ENCODE measurements around the gene MRPS12. TPM values are rescaled to one million over a fixed set of nuclear protein-coding genes. Genes with fewer than 3 reads are reported as not detected.

Gene MRPS12
- total RNA-seq, 1 experiment from 2014 or later: 88.0 TPM

DNA sequence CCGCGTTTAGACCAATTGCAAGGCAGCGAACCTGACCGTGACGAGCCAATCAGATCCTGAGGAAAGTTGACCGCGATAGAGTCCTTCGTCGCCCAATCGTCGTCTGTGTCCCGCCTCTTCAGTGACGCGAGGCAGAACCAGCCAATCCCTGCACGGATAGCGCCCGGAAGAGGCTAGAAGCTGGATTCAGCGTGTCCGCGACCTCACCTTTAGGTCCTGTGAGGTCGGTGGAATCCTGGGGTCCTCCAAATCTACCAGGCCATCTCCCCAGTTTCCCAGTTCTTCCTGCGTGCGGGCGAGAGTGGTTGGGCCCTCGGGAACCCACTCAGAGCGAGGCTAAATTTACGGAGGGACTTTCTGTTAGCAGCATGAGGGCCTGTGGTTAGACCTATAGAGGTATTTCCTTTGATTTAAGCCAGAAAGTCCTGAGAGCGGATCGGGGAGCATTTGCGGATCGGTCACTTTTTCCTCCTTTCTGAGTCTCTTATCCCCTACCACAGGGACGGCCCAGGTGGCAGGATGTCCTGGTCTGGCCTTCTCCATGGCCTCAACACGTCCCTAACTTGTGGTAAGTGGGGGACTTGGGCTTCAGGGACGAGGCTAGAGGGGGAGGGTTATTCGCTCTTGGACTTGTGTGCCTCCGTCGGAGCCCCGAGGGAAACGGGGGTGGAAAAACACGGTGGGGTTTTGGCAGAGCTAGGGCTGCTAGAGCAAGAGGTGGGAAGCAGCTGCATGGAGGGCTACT, at the start of gene MRPS12 (continued):
- TF ChIP-seq, protein P1, sequence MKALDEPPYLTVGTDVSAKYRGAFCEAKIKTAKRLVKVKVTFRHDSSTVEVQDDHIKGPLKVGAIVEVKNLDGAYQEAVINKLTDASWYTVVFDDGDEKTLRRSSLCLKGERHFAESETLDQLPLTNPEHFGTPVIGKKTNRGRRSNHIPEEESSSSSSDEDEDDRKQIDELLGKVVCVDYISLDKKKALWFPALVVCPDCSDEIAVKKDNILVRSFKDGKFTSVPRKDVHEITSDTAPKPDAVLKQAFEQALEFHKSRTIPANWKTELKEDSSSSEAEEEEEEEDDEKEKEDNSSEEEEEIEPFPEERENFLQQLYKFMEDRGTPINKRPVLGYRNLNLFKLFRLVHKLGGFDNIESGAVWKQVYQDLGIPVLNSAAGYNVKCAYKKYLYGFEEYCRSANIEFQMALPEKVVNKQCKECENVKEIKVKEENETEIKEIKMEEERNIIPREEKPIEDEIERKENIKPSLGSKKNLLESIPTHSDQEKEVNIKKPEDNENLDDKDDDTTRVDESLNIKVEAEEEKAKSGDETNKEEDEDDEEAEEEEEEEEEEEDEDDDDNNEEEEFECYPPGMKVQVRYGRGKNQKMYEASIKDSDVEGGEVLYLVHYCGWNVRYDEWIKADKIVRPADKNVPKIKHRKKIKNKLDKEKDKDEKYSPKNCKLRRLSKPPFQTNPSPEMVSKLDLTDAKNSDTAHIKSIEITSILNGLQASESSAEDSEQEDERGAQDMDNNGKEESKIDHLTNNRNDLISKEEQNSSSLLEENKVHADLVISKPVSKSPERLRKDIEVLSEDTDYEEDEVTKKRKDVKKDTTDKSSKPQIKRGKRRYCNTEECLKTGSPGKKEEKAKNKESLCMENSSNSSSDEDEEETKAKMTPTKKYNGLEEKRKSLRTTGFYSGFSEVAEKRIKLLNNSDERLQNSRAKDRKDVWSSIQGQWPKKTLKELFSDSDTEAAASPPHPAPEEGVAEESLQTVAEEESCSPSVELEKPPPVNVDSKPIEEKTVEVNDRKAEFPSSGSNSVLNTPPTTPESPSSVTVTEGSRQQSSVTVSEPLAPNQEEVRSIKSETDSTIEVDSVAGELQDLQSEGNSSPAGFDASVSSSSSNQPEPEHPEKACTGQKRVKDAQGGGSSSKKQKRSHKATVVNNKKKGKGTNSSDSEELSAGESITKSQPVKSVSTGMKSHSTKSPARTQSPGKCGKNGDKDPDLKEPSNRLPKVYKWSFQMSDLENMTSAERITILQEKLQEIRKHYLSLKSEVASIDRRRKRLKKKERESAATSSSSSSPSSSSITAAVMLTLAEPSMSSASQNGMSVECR (CRISPR knock-in tag; IDR thresholded peaks at IDR 0.05; ENCODE audit: borderline replicate concordance): 0 out of 2 replicates have a peak, but pooled peaks have one; percentile 67
- TF ChIP-seq, protein P2, sequence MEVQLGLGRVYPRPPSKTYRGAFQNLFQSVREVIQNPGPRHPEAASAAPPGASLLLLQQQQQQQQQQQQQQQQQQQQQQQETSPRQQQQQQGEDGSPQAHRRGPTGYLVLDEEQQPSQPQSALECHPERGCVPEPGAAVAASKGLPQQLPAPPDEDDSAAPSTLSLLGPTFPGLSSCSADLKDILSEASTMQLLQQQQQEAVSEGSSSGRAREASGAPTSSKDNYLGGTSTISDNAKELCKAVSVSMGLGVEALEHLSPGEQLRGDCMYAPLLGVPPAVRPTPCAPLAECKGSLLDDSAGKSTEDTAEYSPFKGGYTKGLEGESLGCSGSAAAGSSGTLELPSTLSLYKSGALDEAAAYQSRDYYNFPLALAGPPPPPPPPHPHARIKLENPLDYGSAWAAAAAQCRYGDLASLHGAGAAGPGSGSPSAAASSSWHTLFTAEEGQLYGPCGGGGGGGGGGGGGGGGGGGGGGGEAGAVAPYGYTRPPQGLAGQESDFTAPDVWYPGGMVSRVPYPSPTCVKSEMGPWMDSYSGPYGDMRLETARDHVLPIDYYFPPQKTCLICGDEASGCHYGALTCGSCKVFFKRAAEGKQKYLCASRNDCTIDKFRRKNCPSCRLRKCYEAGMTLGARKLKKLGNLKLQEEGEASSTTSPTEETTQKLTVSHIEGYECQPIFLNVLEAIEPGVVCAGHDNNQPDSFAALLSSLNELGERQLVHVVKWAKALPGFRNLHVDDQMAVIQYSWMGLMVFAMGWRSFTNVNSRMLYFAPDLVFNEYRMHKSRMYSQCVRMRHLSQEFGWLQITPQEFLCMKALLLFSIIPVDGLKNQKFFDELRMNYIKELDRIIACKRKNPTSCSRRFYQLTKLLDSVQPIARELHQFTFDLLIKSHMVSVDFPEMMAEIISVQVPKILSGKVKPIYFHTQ (CRISPR knock-in tag; IDR thresholded peaks at IDR 0.05): no peak
- TF ChIP-seq ZNF232 (CRISPR knock-in tag; IDR thresholded peaks at IDR 0.05): no peak
- no peak for TF ChIP-seq ZNF317 (CRISPR knock-in tag; IDR thresholded peaks at IDR 0.05; ENCODE audit: borderline replicate concordance, low read depth)
- TF ChIP-seq SP1 (CRISPR knock-in tag; conservative IDR thresholded peaks at IDR 0.05): peak; percentile 55; the same call in 1 of the 2 replicates
- TF ChIP-seq PRRX2 (CRISPR knock-in tag; IDR thresholded peaks at IDR 0.05): no peak
- TF ChIP-seq, protein P3, sequence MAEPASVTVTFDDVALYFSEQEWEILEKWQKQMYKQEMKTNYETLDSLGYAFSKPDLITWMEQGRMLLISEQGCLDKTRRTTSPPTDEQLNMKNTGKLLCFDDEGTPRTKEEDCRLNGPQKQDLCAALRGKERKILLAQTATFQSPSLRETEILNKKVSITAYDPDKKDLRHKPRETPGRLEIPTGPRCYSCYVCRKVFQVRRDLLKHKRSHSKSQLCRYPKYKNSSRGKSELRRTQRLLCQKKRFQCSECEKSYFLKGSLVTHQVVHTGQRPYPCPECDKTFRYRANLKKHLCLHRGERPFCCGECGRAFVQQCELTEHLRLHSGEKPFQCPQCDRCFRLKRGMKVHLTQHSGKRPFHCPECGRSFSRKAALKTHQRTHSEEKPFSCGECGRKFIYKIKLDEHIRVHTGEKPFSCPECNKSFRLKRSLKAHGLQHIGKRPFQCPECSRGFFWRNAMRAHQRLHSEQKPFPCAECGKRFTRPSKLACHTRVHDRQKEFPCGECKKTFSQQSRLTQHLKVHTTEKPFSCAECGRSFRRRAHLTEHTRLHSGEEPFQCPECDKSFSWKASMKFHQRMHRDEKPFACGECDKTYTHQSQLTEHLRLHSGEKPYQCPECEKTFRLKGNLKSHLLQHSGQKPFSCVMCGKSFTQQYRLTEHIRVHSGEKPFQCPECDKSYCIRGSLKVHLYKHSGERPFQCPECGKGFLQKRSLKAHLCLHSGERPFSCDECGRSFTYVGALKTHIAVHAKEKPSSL (CRISPR knock-in tag; conservative IDR thresholded peaks at IDR 0.05): no peak
- TF ChIP-seq, protein P4, sequence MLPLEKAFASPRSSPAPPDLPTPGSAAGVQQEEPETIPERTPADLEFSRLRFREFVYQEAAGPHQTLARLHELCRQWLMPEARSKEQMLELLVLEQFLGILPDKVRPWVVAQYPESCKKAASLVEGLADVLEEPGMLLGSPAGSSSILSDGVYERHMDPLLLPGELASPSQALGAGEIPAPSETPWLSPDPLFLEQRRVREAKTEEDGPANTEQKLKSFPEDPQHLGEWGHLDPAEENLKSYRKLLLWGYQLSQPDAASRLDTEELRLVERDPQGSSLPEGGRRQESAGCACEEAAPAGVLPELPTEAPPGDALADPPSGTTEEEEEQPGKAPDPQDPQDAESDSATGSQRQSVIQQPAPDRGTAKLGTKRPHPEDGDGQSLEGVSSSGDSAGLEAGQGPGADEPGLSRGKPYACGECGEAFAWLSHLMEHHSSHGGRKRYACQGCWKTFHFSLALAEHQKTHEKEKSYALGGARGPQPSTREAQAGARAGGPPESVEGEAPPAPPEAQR (CRISPR knock-in tag; IDR thresholded peaks at IDR 0.05): no peak
- TF ChIP-seq, protein P5, sequence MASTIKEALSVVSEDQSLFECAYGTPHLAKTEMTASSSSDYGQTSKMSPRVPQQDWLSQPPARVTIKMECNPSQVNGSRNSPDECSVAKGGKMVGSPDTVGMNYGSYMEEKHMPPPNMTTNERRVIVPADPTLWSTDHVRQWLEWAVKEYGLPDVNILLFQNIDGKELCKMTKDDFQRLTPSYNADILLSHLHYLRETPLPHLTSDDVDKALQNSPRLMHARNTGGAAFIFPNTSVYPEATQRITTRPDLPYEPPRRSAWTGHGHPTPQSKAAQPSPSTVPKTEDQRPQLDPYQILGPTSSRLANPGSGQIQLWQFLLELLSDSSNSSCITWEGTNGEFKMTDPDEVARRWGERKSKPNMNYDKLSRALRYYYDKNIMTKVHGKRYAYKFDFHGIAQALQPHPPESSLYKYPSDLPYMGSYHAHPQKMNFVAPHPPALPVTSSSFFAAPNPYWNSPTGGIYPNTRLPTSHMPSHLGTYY (CRISPR knock-in tag; IDR thresholded peaks at IDR 0.05): no peak
- TF ChIP-seq, protein P6, sequence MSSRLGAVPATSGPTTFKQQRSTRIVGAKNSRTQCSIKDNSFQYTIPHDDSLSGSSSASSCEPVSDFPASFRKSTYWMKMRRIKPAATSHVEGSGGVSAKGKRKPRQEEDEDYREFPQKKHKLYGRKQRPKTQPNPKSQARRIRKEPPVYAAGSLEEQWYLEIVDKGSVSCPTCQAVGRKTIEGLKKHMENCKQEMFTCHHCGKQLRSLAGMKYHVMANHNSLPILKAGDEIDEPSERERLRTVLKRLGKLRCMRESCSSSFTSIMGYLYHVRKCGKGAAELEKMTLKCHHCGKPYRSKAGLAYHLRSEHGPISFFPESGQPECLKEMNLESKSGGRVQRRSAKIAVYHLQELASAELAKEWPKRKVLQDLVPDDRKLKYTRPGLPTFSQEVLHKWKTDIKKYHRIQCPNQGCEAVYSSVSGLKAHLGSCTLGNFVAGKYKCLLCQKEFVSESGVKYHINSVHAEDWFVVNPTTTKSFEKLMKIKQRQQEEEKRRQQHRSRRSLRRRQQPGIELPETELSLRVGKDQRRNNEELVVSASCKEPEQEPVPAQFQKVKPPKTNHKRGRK (CRISPR knock-in tag; IDR thresholded peaks at IDR 0.05; ENCODE audit: borderline replicate concordance): no peak
- TF ChIP-seq JUN (CRISPR knock-in tag; IDR thresholded peaks at IDR 0.05): no peak
- TF ChIP-seq SMAD3 (CRISPR knock-in tag; IDR thresholded peaks at IDR 0.05; ENCODE audit: borderline replicate concordance): 0 out of 2 replicates have a peak, but pooled peaks have one; percentile 12
- TF ChIP-seq ZNF219 (CRISPR knock-in tag; IDR thresholded peaks at IDR 0.05; ENCODE audit: borderline replicate concordance): no peak
- TF ChIP-seq, protein P7, sequence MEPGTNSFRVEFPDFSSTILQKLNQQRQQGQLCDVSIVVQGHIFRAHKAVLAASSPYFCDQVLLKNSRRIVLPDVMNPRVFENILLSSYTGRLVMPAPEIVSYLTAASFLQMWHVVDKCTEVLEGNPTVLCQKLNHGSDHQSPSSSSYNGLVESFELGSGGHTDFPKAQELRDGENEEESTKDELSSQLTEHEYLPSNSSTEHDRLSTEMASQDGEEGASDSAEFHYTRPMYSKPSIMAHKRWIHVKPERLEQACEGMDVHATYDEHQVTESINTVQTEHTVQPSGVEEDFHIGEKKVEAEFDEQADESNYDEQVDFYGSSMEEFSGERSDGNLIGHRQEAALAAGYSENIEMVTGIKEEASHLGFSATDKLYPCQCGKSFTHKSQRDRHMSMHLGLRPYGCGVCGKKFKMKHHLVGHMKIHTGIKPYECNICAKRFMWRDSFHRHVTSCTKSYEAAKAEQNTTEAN (CRISPR knock-in tag; IDR thresholded peaks at IDR 0.05): no peak
- TF ChIP-seq FOXK1 (CRISPR knock-in tag; IDR thresholded peaks at IDR 0.05): 0 out of 2 replicates have a peak, but pooled peaks have one; percentile 29
- TF ChIP-seq, protein P8, sequence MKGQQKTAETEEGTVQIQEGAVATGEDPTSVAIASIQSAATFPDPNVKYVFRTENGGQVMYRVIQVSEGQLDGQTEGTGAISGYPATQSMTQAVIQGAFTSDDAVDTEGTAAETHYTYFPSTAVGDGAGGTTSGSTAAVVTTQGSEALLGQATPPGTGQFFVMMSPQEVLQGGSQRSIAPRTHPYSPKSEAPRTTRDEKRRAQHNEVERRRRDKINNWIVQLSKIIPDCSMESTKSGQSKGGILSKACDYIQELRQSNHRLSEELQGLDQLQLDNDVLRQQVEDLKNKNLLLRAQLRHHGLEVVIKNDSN (CRISPR knock-in tag; IDR thresholded peaks at IDR 0.05): peak; percentile 63; the same call in 1 of the 2 replicates
- TF ChIP-seq, protein P9, sequence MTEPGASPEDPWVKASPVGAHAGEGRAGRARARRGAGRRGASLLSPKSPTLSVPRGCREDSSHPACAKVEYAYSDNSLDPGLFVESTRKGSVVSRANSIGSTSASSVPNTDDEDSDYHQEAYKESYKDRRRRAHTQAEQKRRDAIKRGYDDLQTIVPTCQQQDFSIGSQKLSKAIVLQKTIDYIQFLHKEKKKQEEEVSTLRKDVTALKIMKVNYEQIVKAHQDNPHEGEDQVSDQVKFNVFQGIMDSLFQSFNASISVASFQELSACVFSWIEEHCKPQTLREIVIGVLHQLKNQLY (CRISPR knock-in tag; IDR thresholded peaks at IDR 0.05): no peak

Data from WTC11 (cell line).